Measurements from ENCODE around the gene TIGD7.

- TF ChIP-seq POLR2A (IDR thresholded peaks at IDR 0.05; ENCODE audit: low read depth, low read length) (no peak), TAF1 (IDR thresholded peaks at IDR 0.05; ENCODE audit: borderline replicate concordance, low read depth, low read length) (no peak)
These were observed 21.4 kb downstream of the TIGD7 start for GRCh38 chr16:3283543-3284447.

Data from GM12892 (cell line).